SK-N-SH (cell line): ENCODE results near the gene SPEF1. TPM values are rescaled to one million over a fixed set of nuclear protein-coding genes. Genes with fewer than 3 reads are reported as not detected.
A peak's percentile ranks its signal among the peaks of the same experiment; 100 is the strongest.

Source experiments
- CTCF ChIA-PET: fragments of 300-600, 350-600 bp; formaldehyde crosslinking; extraction: SDS; loops from one replicate; lab custom pipeline; 2021; lab: Yijun Ruan, JAX
- POLR2A ChIA-PET: fragments of 350-600 bp; sonication (Branson Sonifier 250); formaldehyde crosslinking; extraction: SDS; loops from one replicate; lab custom pipeline; 2020; ENCODE audit warnings: antibody characterized with exemption, inconsistent platforms; lab: Yijun Ruan, JAX
- DNase-seq: peaks from one replicate; pipeline ENCODE4 v3.0.0; 2012
- H2AFZ ChIP-seq: fragments of 200-600 bp; sonication (generic); 2 replicates; pipeline ENCODE4 v1.8.1; 2016; ENCODE audit warnings: antibody characterized with exemption, mild to moderate bottlenecking, low read depth
- H3F3A ChIP-seq: fragments of 200-600 bp; sonication (generic); replicated peaks from 2 replicates; pipeline ENCODE3; 2016; ENCODE audit warnings: antibody characterized with exemption, mild to moderate bottlenecking; ENCODE audit not compliant: insufficient read depth
- H3K27ac ChIP-seq, 2 experiments: fragments of 200-500 bp in 1 of 2; fragments of 200-600 bp in 1 of 2; sonication (Bioruptor generic) in 1 of 2; sonication (generic), shearing (Covaris generic) in 1 of 2; 2 replicates each; pipeline versions ENCODE4 v1.5.1 to v1.6.1; 2014 to 2016; ENCODE audit warnings: low read depth in 2 of 2, inconsistent platforms in 1 of 2, low read length in 1 of 2, mild to moderate bottlenecking in 1 of 2, mixed read lengths in 1 of 2
- H3K27me3 ChIP-seq: fragments of 200-600 bp; sonication (generic), shearing (Covaris generic); 2 replicates; pipeline ENCODE4 v1.6.1; 2016; ENCODE audit warnings: mixed run types; ENCODE audit not compliant: insufficient read depth
- H3K36me3 ChIP-seq, 2 experiments: fragments of 200-500 bp in 1 of 2; fragments of 200-600 bp in 1 of 2; sonication (Bioruptor generic) in 1 of 2; sonication (generic) in 1 of 2; replicated peaks in 1 of 2; 2 replicates each; pipeline versions ENCODE3 to v1.5.1; 2014 to 2016; ENCODE audit warnings: low read length in 1 of 2, mild to moderate bottlenecking in 1 of 2; ENCODE audit not compliant: insufficient read depth in 2 of 2, control insufficient read depth in 1 of 2
- H3K4me1 ChIP-seq, 2 experiments: fragments of 200-500 bp in 1 of 2; fragments of 200-600 bp in 1 of 2; sonication (Bioruptor generic) in 1 of 2; sonication (generic), shearing (Covaris generic) in 1 of 2; 2 replicates each; pipeline versions ENCODE4 v1.5.1 to v1.6.1; 2014 to 2016; ENCODE audit warnings: low read depth in 1 of 2, low read length in 1 of 2, mixed run types in 1 of 2; ENCODE audit not compliant: insufficient read depth in 2 of 2, control insufficient read depth in 1 of 2
- H3K4me2 ChIP-seq: fragments of 200-600 bp; sonication (generic), shearing (Covaris generic); 2 replicates; pipeline ENCODE4 v1.6.1; 2017; ENCODE audit warnings: mixed run types
- H3K4me3 ChIP-seq, 2 experiments: fragments of 200-500 bp in 1 of 2; fragments of 200-600 bp in 1 of 2; sonication (Bioruptor generic) in 1 of 2; sonication (generic), shearing (Covaris generic) in 1 of 2; 2 replicates each; pipeline versions ENCODE4 v1.5.1 to v1.8.1; 2014 to 2016; ENCODE audit warnings: low read depth in 2 of 2, inconsistent platforms in 1 of 2, low read length in 1 of 2, mild to moderate bottlenecking in 1 of 2, mixed read lengths in 1 of 2, moderate library complexity in 1 of 2
- H3K79me2 ChIP-seq: fragments of 200-600 bp; sonication (generic); 2 replicates; pipeline ENCODE4 v1.8.1; 2017; ENCODE audit warnings: mild to moderate bottlenecking; ENCODE audit not compliant: insufficient read depth
- H3K9ac ChIP-seq: fragments of 200-600 bp; sonication (generic); 2 replicates; pipeline ENCODE4 v1.6.1; 2017; ENCODE audit warnings: mixed run types
- H3K9me2 ChIP-seq: fragments of 200-600 bp; sonication (generic); 2 replicates; pipeline ENCODE4 v1.6.1; 2017; ENCODE audit warnings: mixed run types
- H3K9me3 ChIP-seq: fragments of 200-600 bp; sonication (generic); 2 replicates; pipeline ENCODE4 v1.6.1; 2017; ENCODE audit warnings: mixed run types, mild to moderate bottlenecking, moderate library complexity
- H4K20me1 ChIP-seq: fragments of 200-600 bp; sonication (generic); 2 replicates; pipeline ENCODE4 v1.6.1; 2017; ENCODE audit warnings: mild to moderate bottlenecking, mixed run types; ENCODE audit not compliant: insufficient read depth
- MXI1 ChIP-seq: IDR thresholded peaks from 2 replicates; pipeline ENCODE4 v1.6.1; 2012; ENCODE audit warnings: mild to moderate bottlenecking, low read depth, low read length, improper control_type of control experiment
- NFIC ChIP-seq: IDR thresholded peaks from 2 replicates; pipeline ENCODE4 v1.4.0; 2012; ENCODE audit warnings: borderline replicate concordance
- RFX5 ChIP-seq: IDR thresholded peaks from 2 replicates; pipeline ENCODE4 v1.6.1; 2012; ENCODE audit warnings: mild to moderate bottlenecking, improper control_type of control experiment, low read length
- SMC3 ChIP-seq: IDR thresholded peaks from 2 replicates; pipeline ENCODE4 v1.6.1; 2012; ENCODE audit warnings: low read depth, low read length, improper control_type of control experiment
- WGBS: methylation state at CpG from one replicate; pipeline ENCODE4 v1.1.6; 2017; ENCODE audit warnings: low lambda C conversion rate; 5-methylcytosine and 5-hydroxymethylcytosine counted together
- polyA plus RNA-seq, 3 experiments: library from polyadenylated mRNA; depleted of rRNA; stranded (reverse); fragments of >200 nt; gene quantifications; 2 replicates each; pipeline ENCODE4 v1.2.3, GENCODE V29; 2012

SPEF1 gene
- polyA plus RNA-seq, 1 of the 3 experiments (the other 2 are of a cell fraction): 1.6 TPM

DNA sequence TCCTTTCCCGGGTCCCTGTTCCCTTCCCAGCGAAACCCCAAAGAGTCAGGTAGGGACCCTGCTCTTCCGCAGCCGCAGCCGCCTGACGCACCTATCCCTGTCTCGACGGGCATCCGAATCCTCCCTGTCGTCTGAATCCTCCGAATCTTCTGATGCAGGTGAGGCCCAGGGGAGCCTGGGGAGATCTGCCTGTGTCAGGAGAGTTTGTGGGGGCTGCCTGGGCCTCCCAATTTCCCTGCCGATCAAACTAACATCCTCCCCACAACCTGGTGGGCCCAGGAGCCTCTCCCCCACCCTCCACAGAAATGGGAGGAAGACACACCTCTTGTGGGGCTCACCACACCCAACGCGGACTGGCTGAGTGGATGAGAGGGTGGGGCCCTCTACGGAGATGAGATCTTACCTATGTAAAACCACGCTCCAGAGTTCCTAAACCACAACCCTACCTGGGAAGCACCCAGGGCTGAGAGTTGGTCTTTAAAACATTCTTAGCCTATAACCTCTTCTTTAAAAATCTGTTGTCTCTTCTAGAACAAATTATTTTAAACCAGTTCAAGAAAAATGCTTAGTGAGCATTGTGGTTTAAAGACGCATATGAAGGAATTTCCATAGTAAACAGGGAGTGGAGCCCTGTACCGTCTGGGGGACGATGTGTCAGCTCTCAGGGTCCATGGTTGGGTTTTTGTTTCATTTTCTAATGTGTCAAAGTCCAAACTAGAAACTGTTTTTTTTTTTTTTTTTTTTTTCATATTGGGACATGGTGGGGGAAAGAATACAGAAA lies 16.5 kb upstream of the SPEF1 start:
- CTCF ChIA-PET: interaction anchor here (3.5 kb wide), 1 partner anchor 22 kb away, joined by 51 read pairs; the partner anchor contains the start of gene AP5S1
- Histone ChIP-seq H3K9me3 (no peaks in the 10 kb centered on the region), H3K4me1 (peaks cover 17 to 41% of the 10 kb centered on the region in 2 experiments; a peak in 3 of 4 replicates), H3K79me2 (peaks cover 53% of the 10 kb centered on the region), H3K9me2 (no peaks in the 10 kb centered on the region), H2AFZ (no peak overlapping the region), H3K9ac (peak overlapping the region; percentile 89), H3K36me3 (peaks cover 24 to 36% of the 10 kb centered on the region in 2 experiments), H3K4me2 (peak overlapping the region; percentile 98), H4K20me1 (no peaks in the 10 kb centered on the region), H3F3A (peaks cover 3% of the 10 kb centered on the region), H3K27me3 (no peaks in the 10 kb centered on the region), H3K27ac (peak overlapping the region in 1 of 2 experiments; percentile 47; a peak in 2 of 4 replicates), H3K4me3 (peak overlapping the region; percentile 70 to 72; a peak in 3 of 4 replicates)
- POLR2A ChIA-PET: no interaction called here
- 69% methylated on average over 17 of the region's 19 CpGs for WGBS
- no peak for TF ChIP-seq SMC3
- peak; percentile 11 for DNase-seq

DNA sequence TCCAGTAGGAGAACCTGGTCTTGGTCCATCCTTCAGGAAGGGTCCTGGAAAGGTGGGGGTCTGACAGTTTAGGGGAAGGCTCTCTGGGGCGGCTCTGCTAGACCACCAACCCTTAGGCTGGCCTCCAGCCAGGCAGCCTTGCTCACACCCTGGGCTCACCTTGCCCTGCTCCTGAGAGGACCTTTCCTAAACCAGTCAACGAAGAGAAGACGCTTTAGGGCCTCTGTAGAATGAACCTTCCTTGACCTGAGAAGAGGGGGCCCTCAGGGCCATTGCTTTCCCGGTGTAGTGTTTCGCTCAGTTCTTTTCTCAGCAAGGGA lies 15.9 kb upstream of the SPEF1 start:
- no peaks in the 10 kb centered on the region for H4K20me1 ChIP-seq
- WGBS: 65% methylated on average over 5 of the region's 5 CpGs
- H3K4me2 ChIP-seq: peak overlapping the region; percentile 98
- POLR2A ChIA-PET: no interaction called here
- CTCF ChIA-PET: interaction anchor here (3.5 kb wide), 1 partner anchor 22 kb away, joined by 51 read pairs; the partner anchor contains the start of gene AP5S1
- no peaks in the 10 kb centered on the region for H3K9me2 ChIP-seq
- H3K27me3 ChIP-seq: no peaks in the 10 kb centered on the region
- no peaks in the 10 kb centered on the region for H3F3A ChIP-seq
- DNase-seq: peak; percentile 10
- H2AFZ ChIP-seq: no peak overlapping the region
- H3K9ac ChIP-seq: peak overlapping the region; percentile 89
- H3K9me3 ChIP-seq: no peaks in the 10 kb centered on the region
- H3K4me1 ChIP-seq: peaks cover 17 to 41% of the 10 kb centered on the region in 2 experiments; a peak in 3 of 4 replicates
- H3K27ac ChIP-seq: peak overlapping the region in 1 of 2 experiments; percentile 64; a peak in 2 of 4 replicates
- H3K4me3 ChIP-seq: peak overlapping the region; percentile 70 to 72
- peaks cover 53% of the 10 kb centered on the region for H3K79me2 ChIP-seq
- no peak for TF ChIP-seq RFX5
- peaks cover 20 to 30% of the 10 kb centered on the region in 2 experiments for H3K36me3 ChIP-seq

DNA sequence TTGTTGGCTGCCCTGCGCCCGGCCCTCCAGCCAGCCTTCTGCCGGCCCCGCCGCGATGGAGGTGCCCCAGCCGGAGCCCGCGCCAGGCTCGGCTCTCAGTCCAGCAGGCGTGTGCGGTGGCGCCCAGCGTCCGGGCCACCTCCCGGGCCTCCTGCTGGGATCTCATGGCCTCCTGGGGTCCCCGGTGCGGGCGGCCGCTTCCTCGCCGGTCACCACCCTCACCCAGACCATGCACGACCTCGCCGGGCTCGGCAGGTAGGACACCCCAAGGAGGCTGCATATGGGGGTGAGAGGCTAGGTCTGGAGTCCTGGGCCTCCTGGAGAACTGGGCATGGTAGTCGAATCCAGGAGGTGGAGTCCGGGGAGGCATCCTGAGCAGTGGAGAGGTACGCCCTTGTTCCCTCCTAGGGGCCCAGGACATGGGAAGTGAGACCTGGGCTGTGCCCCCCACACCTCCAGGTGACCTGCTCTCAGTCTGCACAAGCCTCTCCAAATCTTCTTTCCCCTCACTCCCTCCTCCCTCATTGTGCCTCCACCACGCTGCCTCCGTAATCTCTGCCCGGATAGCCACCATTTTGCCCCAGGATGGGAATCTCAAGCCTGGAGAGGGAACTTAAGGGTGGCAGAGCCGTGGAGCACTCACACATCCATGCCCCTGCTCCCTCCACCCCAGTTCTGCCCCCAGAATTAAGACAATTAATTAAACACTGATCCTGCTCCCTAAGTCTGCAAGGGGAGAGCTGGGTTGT lies 15.4 kb upstream of the SPEF1 start:
- peaks cover 53% of the 10 kb centered on the region for H3K79me2 ChIP-seq

More for the DNA sequence above, 15.4 kb upstream of the SPEF1 start:
- POLR2A ChIA-PET: interaction anchor here (0.9 to 1.5 kb wide), 6 partner anchors 10 to 50 kb away, joined by 3 to 10 read pairs (median 5); partner anchors contain the start of genes ADISSP, AP5S1, CENPB and MAVS
- TF ChIP-seq NFIC (no peak), MXI1 (0 out of 2 replicates have a peak, but pooled peaks have one; percentile 23)
- Histone ChIP-seq H3F3A (no peaks in the 10 kb centered on the region), H3K4me3 (peak overlapping the region; percentile 70 to 72), H3K9ac (peak overlapping the region; percentile 89), H3K4me2 (peak overlapping the region; percentile 98), H2AFZ (no peak overlapping the region), H3K4me1 (peaks cover 17 to 41% of the 10 kb centered on the region in 2 experiments; a peak in 3 of 4 replicates), H4K20me1 (no peaks in the 10 kb centered on the region), H3K9me3 (no peaks in the 10 kb centered on the region), H3K9me2 (no peaks in the 10 kb centered on the region), H3K27me3 (no peaks in the 10 kb centered on the region), H3K36me3 (peaks cover 20 to 25% of the 10 kb centered on the region in 2 experiments), H3K27ac (peak overlapping the region in 1 of 2 experiments; percentile 64; a peak in 2 of 4 replicates)
- WGBS: 39% methylated on average over 4 of the region's 33 CpGs
- no peak for DNase-seq
- CTCF ChIA-PET: interaction anchor here (1.2 to 3.5 kb wide), 5 partner anchors 10 to 49 kb away, joined by 4 to 51 read pairs (median 14); partner anchors contain the start of genes AP5S1, CENPB and SPEF1
